Measurements from ENCODE around the gene ZNF282.

Gene ZNF282

GRCh38 chr7:149191851-149192250, 3.5 kb upstream of the ZNF282 start:
- no peak for DNase-seq (ENCODE audit: low read depth in 3 of 3)

GRCh38 chr7:149194799-149195179, 557 bp upstream of the ZNF282 start:
- DNase-seq (ENCODE audit: low read depth in 3 of 3): no peak

GRCh38 chr7:149196151-149196704, 882 bp downstream of the ZNF282 start:
- peak in 1 of 3 donors; percentile 23 for DNase-seq (ENCODE audit: low read depth in 3 of 3)

- no peak for DNase-seq (ENCODE audit: low read depth in 3 of 3)
Observed at GRCh38 chr7:149196705-149197171, 1.4 kb downstream of the ZNF282 start.

GRCh38 chr7:149197675-149198074, 2.3 kb downstream of the ZNF282 start:
- no peak for DNase-seq (ENCODE audit: low read depth in 3 of 3)

GRCh38 chr7:149198161-149198816, 2.9 kb downstream of the ZNF282 start:
- no peak for DNase-seq (ENCODE audit: low read depth in 3 of 3)

GRCh38 chr7:149199234-149199995, 4.1 kb downstream of the ZNF282 start:
- no peak for DNase-seq (ENCODE audit: low read depth in 3 of 3)

GRCh38 chr7:149202831-149203231, 7.5 kb downstream of the ZNF282 start:
- DNase-seq (ENCODE audit: low read depth in 3 of 3): peak in 2 of 3 donors; percentile 11 to 46

- no peak for DNase-seq (ENCODE audit: low read depth in 3 of 3)
Observed at GRCh38 chr7:149205690-149206381, 10.5 kb downstream of the ZNF282 start.

GRCh38 chr7:149207324-149208035, 12.1 kb downstream of the ZNF282 start:
- DNase-seq (ENCODE audit: low read depth in 3 of 3): no peak

- peak; percentile 71 to 87 (median 82) for DNase-seq (ENCODE audit: low read depth in 3 of 3)
Observed at GRCh38 chr7:149209518-149210269, 14.3 kb downstream of the ZNF282 start.

- no peak for DNase-seq (ENCODE audit: low read depth in 3 of 3)
Observed at GRCh38 chr7:149210551-149210950, 15.2 kb downstream of the ZNF282 start.

GRCh38 chr7:149214020-149214720, 18.8 kb downstream of the ZNF282 start:
- DNase-seq (ENCODE audit: low read depth in 3 of 3): no peak

GRCh38 chr7:149216402-149216801, 21.1 kb downstream of the ZNF282 start:
- no peak for DNase-seq (ENCODE audit: low read depth in 3 of 3)

GRCh38 chr7:149217570-149217969, 22.2 kb downstream of the ZNF282 start:
- DNase-seq (ENCODE audit: low read depth in 3 of 3): no peak

GRCh38 chr7:149218469-149219420, 23.4 kb downstream of the ZNF282 start:
- no peak for DNase-seq (ENCODE audit: low read depth in 3 of 3)

- DNase-seq (ENCODE audit: low read depth in 3 of 3): no peak
Observed at GRCh38 chr7:149220534-149220933, 25.2 kb downstream of the ZNF282 start.

- no peak for DNase-seq (ENCODE audit: low read depth in 3 of 3)
Observed at GRCh38 chr7:149223176-149223575, 27.8 kb downstream of the ZNF282 start.

- no peak for DNase-seq (ENCODE audit: low read depth in 3 of 3)
Observed at GRCh38 chr7:149223761-149224160, 28.4 kb downstream of the ZNF282 start.

All from stimulated activated CD4-positive, alpha-beta T cell treated with anti-CD3 and anti-CD28 coated beads, TNF-alpha, amount 100 ng/mL, for 48 hours (primary cell).